CD4-positive, alpha-beta T cell treated with Interleukin-21 for 1 hour (primary cell): Measurements from ENCODE around the gene TMEM270.

Source experiments
- DNase-seq: peaks from one replicate; pipeline ENCODE4 v3.0.0-alpha.2; 2020

TMEM270 gene

GRCh38 chr7:73890555-73891147 lies 29.7 kb downstream of the TMEM270 start:
- no peak for DNase-seq

DNA sequence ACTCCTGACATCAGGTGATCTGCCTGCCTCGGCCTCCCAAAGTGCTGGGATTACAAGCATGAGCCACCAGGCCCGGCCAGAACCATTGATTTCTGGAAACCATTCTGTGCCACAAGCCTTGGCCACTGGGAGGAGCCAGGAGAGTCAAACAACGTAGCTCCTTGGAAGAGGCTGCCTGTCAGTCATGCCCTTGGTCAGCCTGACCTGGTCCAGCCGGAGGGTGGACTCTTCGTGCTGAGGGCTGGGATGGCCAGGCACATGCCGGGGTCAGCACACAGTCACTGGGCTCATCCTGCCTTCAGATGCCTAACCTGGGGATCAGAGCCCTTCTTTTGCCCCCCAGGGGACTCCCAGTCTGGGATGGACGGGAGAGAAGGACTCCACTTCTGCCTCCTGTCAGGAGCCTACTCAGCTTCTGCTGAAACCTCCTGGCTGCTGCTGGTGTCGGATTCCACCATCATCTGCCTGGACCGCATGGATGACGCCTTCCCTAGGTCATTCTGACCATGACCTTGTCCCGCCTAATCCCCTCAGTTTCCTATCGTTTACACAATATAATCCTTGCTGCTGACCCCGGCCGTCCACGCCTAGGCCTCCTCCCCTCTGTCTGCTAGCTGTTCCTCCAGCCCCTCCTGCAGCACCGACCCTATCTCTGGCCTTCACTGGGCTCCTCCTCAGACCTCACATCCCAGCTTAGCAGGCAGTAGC lies 30.4 kb downstream of the TMEM270 start:
- no peak for DNase-seq

GRCh38 chr7:73892003-73892999 lies 31.3 kb downstream of the TMEM270 start:
- DNase-seq: no peak

GRCh38 chr7:73893342-73894101 lies 32.6 kb downstream of the TMEM270 start:
- no peak for DNase-seq

DNA sequence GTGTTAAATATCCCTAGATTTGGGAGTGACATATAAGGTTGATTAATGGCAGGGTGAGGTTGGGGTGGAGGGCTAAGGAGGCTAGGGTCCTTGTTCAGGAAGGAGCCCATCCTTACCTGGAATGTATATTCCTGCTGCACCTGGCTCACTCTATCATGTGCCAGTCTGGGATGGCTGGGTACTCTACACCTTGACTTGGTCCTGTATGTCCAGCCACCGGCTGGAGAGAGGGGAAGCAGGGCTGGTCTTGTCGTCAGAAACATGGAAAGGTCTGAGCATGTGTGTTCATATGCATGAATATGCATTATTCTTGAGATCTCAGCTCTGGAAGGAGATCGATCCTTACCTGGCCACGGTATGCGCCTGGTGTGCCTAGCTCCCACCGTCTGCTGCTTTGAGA lies 33.2 kb downstream of the TMEM270 start:
- no peak for DNase-seq

- no peak for DNase-seq
Observed at GRCh38 chr7:73894733-73895551, 34.0 kb downstream of the TMEM270 start.

GRCh38 chr7:73895626-73896025 lies 34.7 kb downstream of the TMEM270 start:
- no peak for DNase-seq

GRCh38 chr7:73896454-73896853 lies 35.5 kb downstream of the TMEM270 start:
- no peak for DNase-seq

- no peak for DNase-seq
Observed at GRCh38 chr7:73899731-73900142, 38.8 kb downstream of the TMEM270 start.

- no peak for DNase-seq
Observed at GRCh38 chr7:73900286-73900685, 39.3 kb downstream of the TMEM270 start.

DNA sequence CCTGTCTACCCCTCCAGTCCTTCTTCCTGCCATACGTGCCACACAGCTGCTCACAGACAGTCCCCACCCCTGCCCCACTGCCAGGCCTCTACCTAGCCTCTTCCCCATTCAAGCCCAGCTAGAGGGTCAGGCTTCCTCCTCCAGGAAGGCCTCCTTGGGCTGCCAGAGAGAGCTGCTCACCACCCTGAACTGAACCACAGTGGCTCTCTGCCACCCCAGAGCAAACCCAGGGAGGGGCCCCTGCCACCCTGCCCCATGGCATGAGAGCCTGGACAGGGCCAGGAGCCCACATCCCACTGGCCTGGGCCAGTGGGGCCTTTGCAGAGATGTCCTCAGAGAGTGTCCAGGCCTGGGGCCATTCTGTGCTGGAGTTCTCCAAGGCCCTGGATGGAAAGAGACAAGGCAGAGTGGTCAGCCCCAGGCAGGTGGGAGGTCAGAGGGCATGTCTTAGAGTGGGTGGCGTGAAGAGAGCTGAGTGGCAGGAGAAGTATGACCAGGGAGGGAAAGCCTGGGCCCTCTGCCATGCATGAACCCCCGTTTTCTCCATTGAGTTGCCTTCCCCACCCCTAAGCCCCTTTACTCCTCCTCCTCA lies 40.4 kb downstream of the TMEM270 start:
- no peak for DNase-seq

DNA sequence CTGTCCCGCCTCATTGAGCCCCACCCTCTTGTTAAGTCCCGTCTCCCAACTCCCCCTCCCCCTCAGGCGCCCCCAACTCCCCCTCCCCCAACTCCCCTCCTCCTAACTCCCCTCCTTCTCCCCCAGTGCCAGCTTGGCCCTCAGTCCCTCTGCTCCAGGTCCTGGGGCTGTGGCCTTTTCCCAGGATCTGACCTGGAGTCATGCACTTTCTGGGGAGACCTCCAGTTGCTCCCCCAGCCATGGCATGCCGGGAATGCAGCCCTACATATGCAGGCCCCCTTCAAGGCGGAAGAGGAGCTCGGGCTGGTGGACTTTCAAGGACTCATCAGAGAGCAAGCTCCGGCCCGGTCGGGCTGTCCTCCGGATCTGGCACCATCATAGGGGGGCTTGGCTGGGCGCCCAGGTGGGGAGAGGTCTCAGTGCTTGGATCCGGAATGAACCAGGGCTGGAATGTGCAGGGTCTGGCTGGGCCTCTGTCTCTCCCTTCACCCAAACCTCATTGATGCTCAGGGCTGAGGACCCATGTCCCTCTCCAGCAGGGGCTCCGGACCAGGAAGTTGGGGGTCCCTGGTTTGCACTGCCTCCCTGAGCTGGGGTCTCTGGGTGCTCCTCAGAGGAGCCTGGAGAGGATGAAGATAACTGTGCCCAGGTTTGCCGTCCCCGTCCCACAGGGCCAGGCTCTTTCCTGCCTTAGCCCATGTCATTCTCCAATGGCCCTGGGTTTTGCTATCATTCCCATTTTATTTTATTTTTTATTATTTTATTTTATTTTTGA lies 41.1 kb downstream of the TMEM270 start:
- DNase-seq: no peak

DNA sequence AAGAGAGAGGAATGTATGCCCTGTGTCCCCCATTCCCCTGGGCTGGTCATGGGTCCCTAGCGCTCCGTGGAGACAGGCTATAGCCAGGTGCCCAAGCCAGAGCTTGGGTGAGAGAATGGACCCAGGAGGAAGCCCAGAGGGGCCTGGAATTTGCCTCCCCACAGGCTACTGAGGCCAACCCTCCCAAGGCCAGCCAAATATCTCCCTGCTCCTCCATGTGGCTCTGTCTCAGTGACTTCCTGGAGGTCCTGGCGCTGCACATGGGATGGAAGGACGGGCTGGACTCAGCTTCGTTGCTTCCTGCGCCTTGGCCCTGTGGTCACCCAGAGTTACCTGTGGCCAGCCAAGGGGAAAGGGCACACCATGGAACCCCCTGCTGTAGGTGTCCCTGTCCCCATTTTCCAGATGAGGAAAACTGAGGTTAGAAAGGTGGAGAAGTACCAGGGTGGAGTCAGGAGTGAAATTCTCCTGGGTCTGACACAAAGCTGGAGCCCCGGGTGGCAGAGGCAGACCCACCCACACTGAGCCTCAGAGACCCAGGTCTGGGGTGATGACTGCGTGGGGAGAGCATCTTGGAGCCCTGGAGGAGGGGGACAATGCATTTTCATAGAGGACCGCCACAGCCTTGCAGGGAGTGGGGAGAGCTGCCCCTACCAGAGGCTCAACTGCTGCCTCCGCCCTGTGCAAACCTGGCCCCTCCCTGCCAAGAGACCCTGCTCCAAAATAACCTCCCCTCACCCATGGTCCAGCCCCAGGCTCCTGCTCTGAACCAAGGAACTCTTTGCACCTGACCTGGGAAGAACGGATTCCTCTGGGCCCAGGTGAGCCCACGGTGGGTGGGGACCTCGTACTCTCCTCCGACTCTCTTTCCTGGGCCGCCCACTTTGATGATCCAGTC lies 42.6 kb downstream of the TMEM270 start:
- no peak for DNase-seq

- DNase-seq: no peak
Observed at GRCh38 chr7:73904219-73905137, 43.5 kb downstream of the TMEM270 start.

DNA sequence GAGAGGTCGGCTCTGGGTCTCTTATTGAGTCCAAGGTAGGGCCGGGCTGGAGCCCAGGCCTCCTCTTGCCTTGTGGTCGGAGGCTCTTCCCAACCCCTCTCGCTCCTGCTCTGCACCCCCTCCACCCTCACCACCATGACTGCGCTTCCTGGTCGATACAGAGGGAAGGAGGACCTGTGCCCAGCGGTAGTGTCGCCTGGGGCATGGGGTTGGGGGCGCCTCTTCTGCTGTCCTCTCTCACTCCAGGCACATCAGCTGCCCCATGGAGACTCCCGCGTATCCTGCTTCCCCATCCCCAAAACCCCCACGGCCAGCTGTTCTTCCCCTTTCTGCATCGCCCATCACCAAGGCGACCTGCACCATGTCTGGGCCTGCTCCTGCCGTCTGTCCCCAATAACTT lies 44.4 kb downstream of the TMEM270 start:
- no peak for DNase-seq

DNA sequence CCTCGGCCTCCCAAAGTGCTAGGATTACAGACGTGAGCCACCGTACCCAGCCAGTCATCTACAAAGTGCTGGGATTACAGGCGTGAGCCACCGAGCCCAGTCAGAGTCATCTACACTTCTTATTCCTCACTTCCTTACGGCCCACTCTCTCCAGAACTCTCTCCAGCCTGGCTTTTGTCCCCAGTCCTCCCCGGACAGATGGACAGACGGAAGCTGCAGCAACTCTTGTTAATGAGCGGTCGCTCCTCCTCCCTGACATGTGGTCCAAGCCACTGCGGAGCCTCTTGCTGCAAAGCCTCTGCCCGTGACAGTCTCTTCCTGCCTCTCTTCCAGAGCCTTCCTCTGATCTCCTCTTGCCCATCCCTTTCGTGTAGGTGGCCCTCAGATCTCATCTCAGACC lies 45.9 kb downstream of the TMEM270 start:
- DNase-seq: no peak

DNA sequence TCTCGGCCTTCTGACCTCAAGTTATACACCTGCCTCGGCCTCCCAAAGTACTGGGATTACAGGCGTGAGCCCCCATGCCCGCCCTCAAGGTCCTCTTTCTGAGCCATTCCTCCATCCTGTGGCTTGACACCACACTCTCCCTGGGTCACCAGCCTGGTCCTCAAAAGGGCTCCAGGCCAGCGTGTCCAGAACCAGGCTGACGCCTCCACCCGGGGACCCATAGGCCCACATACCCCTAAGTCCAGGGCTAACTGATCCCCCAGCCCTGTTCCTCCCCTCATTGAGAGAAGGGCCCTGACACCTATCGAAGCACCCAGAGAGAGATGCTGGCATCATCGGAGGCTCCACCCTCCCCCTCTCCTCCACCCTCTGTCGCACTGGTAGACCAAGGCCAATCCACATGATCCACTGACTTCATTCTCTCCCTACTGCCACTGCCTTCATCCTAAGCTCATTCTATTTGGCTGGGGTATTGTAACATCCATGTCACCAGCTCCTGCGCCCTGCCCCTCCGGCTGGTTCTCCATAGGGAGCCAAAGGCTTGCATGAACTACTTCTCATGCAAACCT lies 46.7 kb downstream of the TMEM270 start:
- no peak for DNase-seq

- DNase-seq: no peak
Observed at GRCh38 chr7:73908123-73908611, 47.2 kb downstream of the TMEM270 start.
